Fibroblast of lung (primary cell): Measurements from ENCODE around the gene CACNA1A.
"Not testable (repeated sequence)": the region's sequence is repeated elsewhere in the genome, so short reads cannot be mapped to it uniquely, and the experiment has no call there.

Source experiments
- CTCF ChIP-seq, 2 donors: IDR thresholded peaks in 1 of 2; conservative IDR thresholded peaks in 1 of 2; 1 replicate in 1 of 2; 2 replicates in 1 of 2; pipeline ENCODE4 v1.5.1; 2011 to 2012; ENCODE audit warnings: low read length in 2 of 2, control low read depth in 1 of 2, inconsistent platforms in 1 of 2, low read depth in 1 of 2, mild to moderate bottlenecking in 1 of 2
- EZH2 ChIP-seq: IDR thresholded peaks from 2 replicates; pipeline ENCODE4 v1.5.1; 2012; ENCODE audit warnings: low read length, control low read depth, mild to moderate bottlenecking; ENCODE audit errors: missing control alignments

- TF ChIP-seq CTCF (conservative IDR thresholded peaks at IDR 0.05 in 1 of 2, IDR thresholded peaks at IDR 0.05 in 1 of 2; ENCODE audit: low read depth in 1 of 2, low read length in 2 of 2); EZH2: not testable (repeated sequence)
These were observed 304.2 kb downstream of the CACNA1A start for GRCh38 chr19:13202112-13202511.
